NCI-H2227 treated with DMSO at 0.1 percent for 48 hours (cell line): ENCODE measurements around the gene FBLN2.

Source experiments
- DNase-seq: peaks from one replicate; lab custom pipeline; 2025; lab: John Stamatoyannopoulos, UW

FBLN2 gene

DNA sequence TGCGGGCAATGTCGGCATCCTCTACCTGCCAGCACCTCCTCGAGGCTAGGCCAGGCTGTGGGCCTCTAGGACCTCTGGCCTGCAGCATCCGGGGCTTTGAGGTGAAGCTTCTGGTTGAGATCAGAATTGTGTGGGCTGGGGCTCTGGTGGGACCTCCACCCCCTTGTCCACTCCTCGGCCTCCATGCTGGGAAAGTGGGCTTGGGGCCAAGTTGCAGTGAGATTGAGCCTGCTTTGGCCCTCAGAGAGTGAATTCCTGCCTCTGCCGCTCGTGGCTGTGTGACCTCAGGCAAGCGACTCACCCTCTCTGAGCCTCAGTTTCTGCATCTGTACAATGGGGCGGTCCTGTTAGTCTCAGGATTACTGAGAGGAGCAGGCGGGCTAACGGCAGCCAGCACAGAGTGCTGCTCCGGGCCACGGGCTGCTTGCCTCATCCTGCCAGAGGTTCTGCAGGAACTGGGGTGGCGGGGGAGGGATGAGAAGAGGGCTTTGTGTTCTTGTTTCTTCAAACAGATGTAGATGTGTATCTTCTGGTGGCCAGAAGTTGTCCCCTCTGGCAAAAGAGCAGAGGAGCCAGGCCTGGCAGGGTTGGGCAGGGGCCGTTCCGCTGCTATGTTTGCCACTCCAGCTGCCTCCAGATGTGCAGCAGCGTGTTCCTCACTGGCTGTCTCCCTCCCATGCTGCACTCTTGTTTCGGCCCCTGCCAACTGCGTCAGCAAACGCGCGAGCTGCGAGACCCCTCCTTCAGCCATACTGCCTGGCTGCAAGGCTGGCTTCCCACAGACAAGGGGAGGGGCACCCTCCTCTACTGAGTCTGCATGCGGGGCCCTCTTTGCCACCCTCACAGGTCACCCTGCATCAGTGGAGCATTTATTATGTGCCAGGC is 33.7 kb downstream of the FBLN2 start:
- DNase-seq, result no peak

DNA sequence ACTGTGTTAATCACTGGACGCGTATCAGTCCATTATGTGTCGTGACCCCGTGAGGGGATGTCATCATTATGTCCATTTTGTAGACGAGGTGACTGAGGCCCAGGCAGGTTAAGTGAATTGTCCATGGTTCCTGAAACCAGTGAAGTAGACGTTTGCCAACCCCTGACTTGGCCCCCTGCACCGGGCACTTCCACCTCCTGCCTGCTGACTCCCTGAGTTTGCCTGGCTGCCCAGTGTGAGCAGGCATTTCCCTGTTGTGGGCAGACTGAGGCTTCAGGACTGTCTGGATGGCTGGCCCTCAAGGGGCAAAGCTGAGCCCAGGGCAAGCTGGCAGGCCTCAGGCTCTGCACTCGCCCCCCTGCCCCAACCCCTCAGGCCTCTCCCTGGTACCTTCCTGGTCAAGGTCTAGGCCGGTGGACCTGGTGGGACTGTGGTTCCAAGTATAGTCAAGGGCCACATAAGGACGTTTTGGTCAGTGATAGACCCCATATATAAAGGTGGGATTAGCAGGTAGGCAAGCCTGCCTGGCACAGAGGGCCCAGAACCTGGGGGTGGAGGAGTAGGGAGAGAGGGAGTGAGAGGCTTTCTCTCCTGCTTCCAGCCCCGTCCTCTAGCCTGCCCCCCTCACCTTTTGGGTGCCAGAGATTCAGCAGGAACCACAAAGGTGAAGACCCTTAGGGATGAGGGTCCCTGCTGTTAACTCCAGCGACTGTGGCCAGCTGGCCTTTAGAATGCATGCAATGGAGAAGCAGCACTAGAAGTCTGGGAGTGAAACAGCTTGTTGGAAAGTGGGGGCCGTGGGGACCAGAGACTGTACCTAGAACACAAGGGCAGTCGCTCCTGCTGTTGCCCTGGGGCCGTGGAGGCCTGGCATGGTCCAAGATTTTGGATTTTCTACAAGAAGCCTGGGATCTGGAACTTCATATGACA is 34.6 kb downstream of the FBLN2 start:
- no peak for DNase-seq

DNA sequence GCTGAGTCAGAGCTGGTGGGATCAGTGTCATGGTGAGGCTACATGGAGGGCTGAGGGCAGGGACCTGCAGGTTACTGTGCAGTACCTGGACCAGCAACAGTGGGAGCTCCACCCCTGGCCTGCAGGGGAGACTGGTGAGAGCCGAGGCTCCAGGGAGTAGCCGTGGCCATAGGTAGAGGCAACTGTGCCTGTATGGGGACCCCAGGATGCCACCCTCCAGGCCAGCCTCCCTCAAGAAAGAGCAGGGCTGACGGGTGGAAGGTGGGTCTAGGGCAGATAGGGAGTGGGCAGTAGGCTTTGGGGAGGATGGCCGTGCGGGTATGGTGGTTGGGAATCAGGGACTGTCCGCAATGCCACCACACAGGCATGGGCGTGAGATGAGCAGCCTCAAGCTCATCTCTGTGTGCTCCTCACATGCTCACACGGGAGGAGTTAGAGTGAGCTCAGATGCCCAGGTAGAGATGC is 35.5 kb downstream of the FBLN2 start:
- DNase-seq, result no peak

GRCh38 chr3:13584901-13585300 is 36.0 kb downstream of the FBLN2 start:
- no peak for DNase-seq

DNA sequence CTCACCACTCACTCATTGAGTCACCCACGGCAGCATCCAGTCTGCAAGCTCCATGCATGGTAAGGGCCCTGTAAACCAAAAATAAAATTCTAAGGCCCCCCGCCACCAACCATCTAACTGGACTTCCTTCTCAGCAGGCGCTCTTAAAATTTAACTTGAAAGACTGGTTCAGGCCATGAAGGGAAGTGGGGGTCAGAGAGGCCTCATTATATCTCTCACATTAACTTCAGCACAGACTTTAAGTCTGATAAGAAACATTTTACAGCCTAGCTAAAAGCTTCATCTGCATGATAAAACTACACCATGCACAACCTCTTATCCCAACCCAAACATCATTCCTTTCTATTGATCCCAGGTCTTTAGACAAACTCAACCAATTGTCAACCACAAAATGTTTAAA is 38.5 kb downstream of the FBLN2 start:
- no peak for DNase-seq

- no peak for DNase-seq
These were observed 39.3 kb downstream of the FBLN2 start for GRCh38 chr3:13588221-13588701.

- DNase-seq, result no peak
These were observed 40.1 kb downstream of the FBLN2 start for GRCh38 chr3:13588993-13589392.

DNA sequence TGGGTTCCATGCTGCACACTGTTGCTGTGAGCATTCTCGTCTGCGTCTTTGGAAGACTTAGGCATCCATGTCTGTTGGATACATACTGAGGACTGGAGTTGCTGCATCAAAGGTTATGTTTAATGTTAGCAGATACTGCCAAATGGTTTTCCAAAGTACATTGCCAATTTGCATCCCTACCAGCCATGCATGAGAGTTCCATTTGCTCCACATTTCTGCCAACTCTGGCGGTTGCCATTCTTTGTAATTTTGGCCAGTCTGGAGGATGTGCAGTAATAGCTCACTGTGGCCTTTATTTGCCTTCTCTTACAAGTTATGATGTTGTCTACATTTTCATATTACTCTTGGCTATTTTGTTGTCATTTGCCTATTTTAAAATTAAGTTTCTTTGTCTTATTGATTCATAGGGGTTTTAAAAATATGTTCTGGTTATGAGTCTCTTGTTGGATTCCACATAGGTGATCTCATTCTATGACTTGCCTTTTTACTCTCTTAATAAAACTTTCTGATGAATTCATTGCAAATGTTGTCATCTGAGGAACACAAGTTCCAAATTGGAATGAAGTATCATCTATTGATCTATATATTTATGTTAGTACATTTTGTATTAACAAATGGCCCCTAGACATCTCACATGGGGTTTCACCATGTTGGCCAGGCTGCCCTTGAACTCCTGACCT is 42.1 kb downstream of the FBLN2 start:
- DNase-seq, result no peak

- DNase-seq, result no peak
These were observed 44.7 kb downstream of the FBLN2 start for GRCh38 chr3:13593615-13594014.

GRCh38 chr3:13594146-13594545 is 45.2 kb downstream of the FBLN2 start:
- DNase-seq, result no peak

- DNase-seq, result no peak
These were observed 46.1 kb downstream of the FBLN2 start for GRCh38 chr3:13594991-13595421.

DNA sequence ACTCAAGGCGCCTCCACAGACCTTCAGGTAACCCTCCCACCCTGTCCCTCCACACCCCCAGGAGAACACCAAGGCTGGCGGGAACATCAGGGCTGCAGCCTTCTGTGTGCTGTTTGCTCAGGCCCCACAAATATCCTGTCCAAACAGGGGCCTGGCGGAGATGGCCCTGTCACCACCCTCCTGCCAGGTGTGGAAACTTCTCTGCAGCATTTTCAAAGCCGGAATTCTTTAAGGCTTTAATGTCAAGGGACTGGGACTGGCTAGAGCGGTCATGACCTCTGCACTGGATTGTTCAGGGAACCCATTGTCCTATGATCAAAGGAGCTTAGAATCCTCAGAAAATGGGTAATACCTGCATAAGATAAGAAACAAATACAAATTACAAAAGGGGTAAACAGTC is 46.6 kb downstream of the FBLN2 start:
- DNase-seq, result no peak

DNA sequence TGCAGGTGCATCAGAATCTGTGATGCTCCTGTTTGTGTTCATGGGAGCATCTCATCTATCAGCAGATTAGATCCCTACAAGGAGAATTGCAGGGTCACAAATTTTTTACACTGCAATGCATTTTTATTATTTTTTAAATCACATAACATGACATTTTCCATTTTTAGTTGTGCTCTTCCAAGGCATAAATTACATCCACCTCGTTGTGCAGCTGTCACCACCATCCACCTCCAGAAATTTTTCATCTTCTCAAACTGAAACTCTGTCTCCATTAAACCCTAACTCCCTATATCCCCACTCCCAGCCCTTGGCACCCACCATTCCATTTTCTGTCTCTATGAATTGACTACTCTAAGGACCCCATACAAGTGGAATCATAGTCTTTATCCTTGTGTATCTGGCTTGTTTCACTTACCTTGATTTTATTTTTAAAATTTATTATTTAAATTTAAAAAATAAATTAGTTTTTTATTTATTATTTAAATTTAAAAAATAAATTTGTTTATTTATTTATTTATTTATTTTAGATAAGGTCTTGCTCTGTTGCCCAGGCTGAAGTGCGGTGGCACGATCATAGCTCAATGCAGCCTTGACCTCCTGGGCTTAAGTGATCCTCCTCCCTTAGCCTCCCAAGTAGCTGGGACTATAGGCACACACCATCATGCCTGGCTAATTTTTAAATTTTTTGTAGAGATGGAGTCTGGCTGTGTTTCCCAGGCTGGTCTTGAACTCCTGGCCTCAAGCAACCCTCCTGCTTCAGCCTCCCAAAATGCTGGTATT is 47.7 kb downstream of the FBLN2 start:
- DNase-seq, result no peak

DNA sequence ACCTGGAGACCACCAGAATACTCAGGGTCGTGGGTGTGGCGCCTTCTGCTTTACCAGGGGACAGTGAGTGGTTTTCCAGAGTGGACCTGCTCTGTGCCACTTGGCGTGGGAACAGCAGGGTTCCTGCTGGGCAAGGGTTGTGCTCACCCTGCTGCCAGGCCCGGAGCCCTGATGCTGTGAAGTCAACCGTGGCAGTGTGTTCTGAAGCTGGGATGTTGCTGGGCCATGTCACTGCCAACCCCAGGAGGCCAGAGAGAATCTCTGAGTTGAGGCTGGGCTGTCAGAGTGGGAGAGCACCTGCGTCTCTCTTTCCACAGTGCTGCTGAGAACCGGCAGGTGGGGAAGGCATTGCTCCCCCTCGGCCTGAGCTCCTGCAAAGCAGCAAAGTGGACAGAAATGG is 48.7 kb downstream of the FBLN2 start:
- no peak for DNase-seq

DNA sequence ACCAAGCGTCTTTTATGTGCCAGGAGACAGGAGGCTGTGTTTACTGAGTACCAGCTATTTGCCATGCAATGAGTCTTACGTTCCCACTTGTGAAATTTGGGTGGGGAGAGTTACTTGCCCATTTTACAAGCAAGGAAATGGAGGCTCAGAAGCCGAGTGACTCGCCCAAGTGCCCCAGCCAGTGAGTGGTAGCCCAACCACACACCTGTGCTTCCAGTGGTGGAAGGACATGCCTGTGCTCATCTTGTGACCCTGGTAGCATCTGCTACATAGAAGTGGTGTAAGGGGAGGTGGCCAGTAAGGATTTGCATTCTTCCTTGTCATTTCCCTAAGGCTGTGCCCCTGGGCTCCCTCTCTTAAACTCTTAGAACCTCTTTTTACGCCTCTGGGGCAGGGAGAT is 49.3 kb downstream of the FBLN2 start:
- DNase-seq, result no peak

GRCh38 chr3:13598926-13599886 is 50.3 kb downstream of the FBLN2 start:
- no peak for DNase-seq

GRCh38 chr3:13599887-13600450 is 51.0 kb downstream of the FBLN2 start:
- DNase-seq, result no peak

DNA sequence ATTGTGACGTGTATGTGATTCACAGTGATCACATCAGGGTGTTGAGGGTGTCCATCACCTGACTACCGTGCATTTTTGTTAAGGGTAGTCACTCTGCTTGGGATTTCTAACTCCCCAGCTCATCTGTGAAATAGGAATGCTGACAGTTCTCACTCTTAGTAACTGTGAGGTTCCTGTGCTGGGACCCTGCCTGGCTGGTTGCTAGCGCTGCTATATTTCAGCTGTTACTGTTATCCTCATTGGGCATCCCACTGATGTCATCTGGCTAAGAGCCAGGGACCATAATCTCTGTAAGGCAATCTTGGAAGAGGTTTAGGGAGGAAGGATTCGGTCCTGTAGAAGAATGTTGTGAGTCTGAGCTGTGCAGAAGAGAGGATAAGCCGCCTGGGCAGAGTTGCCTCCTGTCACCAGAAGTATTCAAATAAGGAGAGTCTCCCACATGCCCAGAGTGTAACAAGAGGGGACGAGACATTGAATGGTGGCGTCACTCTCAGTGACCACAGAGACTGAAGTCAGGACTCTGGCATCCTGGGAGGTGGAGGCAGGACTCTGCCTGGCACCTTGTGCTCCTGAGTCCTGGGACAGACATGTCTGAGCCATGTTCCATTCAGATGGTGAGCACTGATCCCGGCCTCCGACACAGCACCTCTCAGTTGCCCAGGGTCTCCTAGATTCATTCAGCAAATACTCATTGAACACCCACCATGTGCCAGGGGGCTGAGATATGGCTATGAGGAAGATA is 52.2 kb downstream of the FBLN2 start:
- no peak for DNase-seq

- DNase-seq, result no peak
These were observed 52.8 kb downstream of the FBLN2 start for GRCh38 chr3:13601692-13602080.
